ENCODE data around the gene NHLRC4.

NHLRC4 gene

DNA sequence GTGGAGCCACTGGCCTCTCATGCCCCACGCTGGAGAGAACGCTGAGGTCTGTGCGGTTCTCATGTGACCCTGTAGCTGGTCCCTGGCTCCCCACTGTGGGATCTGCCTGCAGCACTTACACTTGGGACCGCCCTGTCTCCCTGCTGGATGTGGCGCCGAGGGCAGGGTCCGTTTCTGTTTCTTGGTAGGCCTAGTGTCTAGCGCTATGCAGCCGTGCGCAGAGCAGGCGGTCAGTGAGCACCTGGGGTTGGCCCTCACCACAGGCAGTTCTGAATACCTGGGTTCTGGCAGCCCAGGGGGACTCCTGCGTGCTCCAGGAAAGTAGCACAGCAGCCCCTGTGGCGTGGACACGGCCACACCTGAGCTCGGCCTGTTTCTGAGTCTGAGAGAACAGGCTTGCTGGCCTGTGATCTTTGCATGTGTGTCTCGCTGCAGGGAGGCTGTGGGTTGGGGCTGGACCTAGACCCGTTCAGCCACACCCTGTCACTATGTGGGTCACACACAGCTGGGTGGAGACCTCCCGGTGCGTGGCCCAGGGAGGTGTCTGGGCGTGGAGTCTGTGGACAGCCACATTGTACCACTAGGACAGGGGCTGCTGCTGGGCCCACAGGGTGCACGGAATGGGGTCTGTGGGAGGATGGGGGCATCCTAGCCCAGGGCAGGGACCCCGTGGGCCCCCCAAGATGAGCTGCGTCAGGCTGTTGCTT lies 36.5 kb upstream of the NHLRC4 start:
- no peak for DNase-seq

DNA sequence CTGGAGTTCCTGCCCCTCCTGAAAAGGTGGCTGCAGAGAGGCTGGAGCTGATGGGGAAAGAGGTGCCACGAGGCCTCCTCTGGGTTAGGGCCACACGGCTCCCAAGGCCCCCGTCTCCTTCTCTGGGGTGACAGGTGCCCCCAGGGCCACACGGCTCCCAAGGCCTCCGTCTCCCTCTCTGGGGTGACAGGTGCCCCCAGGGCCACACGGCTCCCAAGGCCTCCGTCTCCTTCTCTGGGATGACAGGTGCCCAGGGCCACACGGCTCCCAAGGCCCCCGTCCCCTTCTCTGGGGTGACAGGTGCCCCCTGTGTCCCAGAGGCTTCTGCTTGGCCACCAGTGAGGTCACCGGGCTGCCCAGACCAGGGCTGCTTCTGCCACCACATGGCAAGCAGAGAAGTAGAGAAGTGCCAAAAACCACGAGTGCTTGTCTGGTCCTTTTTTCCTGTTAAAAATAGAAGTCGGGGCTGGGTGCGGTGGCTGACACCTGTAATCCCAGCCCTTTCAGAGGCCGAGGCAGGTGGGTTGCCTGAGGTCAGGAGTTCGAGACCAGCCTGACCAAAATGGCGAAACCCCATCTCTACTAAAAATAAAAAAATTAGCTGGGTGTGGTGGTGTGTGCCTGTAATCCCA lies 35.2 kb upstream of the NHLRC4 start:
- DNase-seq: no peak

DNA sequence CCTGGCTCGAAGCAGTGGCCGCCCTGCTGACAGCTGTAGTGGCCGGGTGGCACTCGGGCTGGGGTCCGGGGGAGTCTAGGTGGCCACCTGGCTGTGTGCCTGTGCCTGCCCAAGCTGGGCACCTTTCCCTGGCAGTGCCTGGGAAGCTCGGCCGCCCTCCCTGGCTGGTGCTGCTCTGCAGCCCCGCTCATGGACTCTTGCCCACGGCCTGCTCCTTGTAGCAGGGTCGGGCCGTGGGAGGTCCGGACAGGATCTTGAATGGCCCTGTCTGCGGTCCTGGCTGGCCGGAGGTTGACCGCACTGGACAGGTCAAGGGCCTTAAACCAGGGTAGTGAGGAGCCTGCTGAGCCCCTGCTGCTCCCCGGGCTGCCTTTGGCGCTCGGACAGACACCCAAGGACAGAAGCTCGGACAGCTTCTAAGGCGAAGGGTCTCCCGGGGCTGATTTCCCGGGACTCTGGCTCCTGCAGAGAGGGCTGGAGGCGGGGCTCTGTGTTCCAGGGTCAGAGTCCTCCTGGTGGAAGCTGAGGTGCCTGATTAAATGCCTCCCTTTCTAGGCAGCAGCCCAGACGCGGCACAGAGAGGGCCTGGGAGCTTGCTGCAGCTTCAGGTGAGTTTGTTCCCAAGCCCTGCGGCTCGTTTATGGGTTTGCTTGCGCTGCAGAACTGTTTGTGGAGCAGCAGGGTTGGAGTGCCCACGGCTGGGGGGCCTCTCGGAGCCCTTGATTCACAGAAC lies 33.2 kb upstream of the NHLRC4 start:
- no peak for DNase-seq

DNA sequence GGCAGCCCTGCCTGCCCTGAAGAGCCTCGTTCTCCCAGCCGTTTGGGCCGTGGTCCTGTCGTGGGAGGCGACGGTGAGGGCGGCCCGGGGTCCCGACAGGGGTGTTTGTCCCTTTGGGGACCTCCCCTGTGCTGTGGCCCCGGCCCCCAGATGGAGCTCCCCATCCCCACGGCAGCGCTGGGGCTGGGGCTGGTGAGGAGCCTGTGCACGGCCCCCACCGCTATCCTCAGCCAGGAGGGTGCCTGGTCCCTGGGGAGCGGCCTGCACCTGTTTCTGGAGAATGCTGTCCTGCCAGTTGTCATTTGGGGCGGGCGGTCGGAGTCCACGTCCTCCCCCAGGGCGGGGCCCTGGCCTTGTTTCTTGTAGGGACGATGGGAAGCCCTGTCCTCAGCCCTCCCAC lies 32.7 kb upstream of the NHLRC4 start:
- no peak for DNase-seq

DNA sequence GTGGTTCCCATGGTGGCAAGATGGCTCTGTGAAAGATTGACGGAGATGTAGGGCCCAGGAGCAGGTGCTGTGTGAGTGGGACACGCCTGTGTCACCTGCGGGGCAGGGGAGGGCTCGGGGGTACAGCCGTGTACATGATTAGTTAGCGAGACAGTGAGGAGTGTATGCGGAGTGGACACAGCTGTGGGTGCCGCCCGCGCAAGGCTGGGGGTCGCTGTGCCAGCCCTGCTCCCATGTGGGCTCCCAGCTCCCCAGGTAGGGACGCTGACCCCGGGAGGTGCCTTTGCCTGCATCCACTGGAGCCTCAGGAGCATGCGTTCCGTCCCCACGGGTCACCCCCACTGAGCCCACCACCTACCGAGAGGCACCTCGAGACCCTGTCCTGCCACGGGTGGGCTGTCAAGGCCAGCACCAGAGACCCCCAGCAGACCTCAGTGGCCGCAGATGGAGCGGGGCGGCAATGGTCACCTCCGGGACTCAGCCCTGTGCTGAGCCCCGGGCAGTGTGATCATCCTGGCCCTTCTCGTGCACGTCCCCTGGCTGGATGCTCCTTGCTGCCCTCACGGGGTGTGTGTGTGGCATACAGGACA lies 31.9 kb upstream of the NHLRC4 start:
- DNase-seq: no peak

DNA sequence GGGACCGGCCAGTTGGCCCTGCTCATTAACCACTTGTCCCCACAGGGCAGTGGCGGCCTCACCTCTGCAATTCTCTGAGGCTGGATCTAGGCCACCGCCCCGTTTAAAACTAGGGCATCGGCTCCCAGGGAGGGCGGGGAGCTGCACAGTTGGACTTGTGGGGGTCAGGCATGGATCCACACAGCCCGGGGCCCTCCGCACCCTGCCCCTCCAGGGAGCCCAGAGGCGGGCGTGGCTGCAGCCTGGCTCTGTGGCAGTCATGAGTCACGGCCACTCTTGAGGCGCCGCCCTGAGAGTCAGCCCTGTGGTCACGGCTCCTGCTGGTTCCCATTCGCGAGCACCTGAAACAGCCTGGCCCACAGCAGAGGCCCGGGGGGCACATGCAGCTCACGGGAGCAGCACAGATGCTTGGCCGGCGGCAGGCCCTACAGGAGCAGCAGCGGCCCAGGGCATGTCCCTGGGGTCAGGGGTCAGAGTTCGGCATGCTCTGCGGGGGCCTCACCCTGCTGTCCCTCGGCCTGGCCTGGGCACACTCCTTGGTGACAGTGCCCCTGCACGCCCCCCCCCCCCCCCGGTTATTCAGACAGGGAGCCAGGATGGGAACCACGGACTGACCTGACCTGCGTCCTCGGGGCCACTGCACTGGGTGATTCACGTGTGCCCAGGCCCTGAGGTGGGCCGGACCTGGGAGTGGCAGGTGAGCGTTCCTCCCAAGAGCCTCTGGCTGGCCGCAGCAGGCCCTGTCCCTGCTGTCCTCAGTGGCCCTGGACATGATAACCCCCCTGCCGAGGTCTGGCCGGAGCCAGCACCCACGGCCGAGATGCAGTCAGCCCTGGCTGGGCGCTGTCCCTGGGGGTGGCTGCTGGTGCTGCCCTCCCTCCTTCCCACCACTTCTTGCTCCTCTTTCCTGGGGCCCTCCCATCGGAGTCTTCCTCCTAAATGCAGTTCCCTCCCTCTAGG lies 31.1 kb upstream of the NHLRC4 start:
- no peak for DNase-seq

DNA sequence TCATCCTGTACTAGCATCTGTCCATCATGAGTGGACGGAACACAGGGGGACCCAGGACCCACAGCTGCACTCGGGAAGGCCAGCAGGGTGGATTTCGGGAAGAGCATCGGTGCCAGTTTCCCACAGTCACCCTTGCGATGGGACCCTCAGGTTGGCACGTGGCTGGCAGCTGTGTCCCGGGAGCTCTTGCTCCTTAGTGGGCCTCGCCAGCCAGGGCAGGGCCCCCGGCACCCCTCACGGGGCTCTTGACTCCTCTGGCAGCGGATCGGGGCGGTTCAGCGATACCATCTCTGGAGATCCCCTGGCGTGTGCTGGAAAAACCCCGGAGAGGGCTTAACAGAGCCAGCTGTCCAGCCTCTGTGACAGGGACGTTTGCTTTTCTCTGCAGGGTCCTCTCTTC lies 30.1 kb upstream of the NHLRC4 start:
- no peak for DNase-seq

DNA sequence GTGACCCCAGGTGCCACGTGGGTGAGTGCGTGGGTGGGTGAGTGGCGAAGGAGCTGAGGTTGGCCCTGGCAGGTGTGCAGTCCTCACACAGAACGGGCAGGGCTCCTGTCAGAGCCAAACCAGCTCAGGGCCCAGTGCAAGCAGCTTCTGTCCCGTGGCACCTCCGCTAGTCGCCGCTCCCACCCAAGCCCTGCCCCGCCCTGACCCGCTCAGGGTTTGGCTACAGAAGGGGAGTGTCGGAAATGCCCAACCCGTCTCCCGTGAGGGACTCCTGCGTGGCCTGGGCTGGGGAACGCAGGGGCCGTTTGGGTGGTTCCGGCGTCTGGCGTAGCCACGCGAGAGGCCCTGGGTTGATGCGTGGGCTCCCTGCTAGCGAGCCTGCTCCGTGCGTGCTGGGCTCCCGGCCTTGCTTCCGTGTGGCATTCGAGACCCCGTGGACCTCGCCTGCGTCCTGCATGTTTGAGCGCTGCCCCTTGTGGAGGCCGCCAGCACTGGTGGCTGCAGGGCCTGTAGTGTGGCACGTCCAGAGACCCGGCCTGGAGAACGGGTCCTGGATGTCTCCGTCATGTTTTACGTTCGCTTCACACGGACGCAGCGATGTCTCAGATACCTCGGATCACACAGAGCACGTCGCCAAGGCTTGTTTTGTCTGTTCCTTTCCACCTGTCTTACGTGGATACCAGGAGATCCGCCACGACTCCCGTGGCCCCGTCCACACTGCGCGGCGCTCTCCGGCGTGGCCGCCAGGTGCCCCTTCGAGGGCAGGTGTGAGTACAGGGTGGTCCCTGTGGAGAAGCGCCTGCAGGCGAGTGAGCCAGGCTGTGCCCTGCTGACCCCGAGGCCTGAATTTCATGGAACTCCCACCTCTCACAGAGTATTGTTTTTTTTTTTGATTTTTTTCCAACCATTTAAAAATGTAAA lies 29.1 kb upstream of the NHLRC4 start:
- DNase-seq: no peak

DNA sequence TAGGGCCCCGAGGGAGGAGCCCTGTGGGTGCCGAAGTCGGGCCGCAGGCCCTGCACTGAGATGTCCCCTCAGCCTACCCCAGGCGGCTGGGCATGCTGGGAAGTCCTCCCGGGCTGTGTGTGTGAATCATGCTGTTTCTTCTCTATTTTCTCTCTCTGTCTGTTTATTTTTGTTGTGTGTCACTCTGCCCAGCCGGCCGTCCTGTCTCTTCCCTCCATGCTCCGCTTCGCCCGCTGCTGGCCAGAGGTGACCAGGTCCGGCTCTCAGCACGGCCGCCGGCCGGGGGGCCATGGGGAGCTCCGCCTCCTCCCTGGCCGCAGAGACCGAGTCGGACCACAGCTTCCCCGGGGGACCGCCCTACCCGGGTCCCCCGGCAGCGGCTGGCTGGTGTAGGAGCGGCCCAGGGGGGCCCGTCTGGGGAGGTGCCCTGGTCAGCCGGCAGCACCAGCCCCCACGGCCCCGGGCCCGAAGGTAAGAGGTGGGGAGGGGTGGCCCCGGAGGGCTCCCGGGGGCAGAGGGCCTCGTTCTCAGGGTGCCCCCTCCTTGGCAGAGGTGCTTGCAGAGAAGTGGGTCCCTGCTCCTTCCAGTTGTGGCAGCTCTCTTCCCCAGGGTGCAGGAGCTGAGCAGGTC lies 26.8 kb upstream of the NHLRC4 start:
- no peak for DNase-seq

DNA sequence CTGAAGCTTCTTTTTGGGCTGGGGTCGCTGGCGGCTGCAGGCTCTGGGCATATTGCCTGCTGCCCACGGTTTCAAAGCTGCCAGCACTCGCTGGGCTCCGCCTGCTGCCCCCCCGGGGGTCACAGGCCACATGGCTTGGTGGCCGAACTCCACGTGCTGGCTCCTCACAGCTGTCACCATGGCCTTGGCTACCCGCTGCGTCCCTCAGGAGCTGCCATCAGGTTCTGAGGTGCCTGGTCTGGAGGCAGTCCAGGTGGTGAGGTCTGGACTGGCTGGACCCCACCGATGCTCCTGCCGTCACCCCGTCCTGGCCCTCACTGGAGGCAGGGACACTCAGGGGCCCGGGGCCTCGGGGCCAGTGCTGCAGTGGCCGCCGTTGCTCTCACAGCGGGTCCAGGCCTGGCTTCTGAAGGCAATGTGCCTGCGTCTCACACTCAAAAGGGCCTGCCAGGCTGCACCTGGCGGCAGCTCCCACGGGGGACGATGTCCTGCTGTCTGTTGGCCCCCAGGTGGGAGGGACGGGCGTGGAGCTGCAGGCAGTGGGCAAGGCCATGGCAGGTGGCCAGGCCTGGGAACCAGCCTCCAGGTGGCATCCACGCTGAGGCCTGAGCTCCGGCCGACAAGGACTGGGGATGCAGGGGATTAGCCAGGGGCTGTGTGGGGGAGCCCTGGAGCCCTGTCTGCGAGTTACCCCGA lies 26.0 kb upstream of the NHLRC4 start:
- DNase-seq: no peak

DNA sequence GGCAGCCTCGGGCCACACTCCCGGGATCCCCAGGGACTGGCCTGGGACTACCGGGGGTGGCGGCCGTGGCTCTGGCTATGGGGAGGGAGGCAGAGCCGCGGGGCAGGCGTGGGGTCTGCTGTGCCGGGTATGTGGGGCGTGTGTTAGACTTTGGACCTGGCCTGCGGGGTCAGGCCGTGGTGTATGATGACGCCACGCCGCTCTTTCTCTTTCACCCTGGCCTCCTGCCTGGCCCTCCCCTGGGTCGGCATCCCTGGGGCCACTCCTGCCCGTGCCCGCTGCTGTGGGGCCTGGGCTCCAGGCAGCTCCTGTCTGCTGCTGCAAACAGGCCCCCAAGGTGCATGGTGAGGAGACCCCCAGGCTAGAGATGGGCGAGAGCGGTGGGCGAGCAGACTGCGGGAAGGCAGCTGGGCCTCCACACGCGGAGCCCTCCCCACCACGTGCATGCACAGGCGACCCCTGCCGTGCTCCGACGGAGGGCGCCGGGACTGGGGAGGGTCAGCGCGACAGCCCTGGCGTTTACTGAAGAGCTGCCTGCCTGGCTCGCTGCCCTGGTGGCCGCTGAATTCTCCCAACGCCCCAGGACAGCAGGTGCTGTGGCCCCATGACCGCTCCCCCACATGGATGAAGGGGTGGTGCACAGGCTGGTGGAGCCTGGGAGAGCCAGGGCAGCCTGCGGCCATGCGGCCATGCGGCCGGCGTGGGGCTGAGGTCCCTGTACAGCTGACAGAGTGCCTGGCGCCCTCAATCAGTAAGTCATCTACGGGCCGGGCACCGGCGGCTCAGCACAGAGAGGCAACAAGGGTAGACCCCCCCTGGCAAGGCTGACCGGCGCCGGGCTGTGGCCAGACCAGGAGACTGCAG lies 23.3 kb upstream of the NHLRC4 start:
- DNase-seq: no peak

DNA sequence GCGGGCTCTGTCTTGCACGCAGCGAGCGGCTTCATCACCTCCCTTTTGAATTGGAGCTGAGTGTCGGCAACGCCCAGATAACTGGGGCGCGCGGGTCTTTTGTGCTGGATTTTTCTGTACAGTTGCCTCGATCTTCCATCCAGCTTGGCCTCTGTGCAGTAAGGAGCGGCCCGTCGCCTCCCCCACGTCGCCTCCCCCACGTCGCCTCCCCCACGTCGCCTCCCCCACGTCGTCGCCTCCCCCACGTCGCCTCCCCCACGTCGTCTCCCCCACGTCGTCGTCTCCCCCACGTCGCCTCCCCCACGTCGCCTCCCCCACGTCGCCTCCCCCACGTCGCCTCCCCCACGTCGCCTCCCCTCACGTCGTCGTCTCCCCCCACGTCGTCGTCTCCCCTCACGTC lies 22.3 kb upstream of the NHLRC4 start:
- no peak for DNase-seq

DNA sequence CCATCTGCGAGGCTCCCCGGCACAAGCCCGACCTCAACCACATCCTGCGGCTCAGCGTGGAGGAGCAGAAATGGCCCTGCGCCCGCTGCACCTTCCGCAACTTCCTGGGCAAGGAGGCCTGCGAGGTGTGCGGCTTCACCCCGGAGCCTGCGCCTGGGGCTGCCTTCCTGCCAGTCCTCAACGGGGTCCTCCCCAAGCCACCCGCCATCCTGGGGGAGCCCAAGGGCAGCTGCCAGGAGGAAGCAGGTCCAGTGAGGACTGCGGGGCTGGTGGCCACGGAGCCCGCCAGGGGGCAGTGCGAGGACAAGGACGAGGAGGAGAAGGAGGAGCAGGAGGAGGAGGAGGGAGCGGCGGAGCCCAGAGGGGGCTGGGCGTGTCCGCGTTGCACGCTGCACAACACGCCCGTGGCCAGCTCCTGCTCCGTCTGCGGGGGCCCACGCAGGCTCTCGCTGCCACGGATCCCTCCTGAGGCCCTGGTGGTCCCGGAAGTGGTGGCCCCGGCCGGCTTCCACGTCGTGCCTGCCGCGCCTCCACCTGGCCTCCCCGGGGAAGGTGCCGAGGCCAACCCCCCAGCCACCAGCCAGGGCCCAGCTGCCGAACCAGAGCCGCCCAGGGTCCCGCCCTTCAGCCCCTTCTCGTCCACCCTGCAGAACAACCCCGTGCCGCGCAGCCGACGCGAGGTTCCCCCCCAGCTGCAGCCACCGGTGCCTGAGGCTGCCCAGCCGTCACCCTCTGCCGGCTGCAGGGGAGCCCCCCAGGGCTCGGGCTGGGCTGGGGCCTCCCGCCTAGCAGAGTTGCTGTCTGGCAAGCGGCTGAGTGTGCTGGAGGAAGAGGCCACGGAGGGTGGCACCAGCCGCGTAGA lies 19.7 kb upstream of the NHLRC4 start:
- DNase-seq: peak; percentile 40 to 71

DNA sequence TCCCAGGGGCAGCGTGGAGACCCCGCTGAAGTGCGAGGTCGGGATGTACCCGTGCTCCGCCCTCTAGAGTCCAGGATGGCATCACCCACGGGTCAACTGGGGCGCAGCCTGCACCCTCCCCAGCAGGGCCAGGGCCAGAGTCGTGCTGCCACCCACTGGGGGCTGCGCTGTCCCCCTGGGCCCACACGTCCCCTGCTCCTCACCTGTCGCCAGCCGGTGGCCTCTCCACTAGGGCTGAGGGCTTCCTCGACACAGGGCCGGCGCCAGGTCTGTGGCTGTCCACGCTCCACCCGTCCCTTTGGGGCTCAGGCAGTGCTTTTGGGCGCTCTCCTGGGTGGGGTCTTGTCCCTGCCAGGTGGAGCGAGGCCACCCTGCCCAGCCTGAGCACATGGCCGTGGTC lies 18.2 kb upstream of the NHLRC4 start:
- no peak for DNase-seq

DNA sequence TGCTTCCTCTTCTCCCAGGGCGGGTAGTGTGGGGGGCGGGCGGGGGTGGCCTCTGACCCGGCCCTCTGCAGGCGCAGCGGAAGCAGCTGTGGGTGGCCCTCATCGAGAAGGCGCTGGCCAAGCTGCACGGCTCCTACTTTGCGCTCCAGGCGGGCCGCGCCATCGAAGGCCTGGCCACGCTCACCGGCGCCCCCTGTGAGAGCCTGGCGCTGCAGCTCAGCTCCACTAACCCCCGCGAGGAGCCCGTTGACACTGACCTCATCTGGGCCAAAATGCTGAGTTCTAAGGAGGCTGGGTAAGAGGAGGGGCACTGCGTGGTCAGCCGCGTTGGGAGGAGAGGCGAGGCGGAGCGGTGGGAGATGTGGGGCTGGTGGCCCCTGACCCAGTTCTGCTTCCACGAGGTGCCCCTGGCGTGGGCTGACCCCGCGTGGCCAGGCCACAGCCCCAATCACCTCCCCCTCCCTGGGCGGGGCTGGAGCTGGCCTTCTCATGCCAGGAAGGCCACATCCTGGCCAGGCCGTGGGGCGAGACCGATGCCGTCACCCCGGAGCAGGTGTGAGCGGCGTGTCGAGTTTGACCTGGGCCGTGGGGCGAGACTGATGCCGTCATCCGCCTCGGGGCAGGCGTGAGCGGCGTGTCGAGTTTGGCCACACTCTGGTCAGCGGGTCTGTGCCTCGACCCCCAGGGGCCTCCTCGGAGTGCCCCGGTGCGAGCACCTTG lies 17.1 kb upstream of the NHLRC4 start:
- DNase-seq: no peak

DNA sequence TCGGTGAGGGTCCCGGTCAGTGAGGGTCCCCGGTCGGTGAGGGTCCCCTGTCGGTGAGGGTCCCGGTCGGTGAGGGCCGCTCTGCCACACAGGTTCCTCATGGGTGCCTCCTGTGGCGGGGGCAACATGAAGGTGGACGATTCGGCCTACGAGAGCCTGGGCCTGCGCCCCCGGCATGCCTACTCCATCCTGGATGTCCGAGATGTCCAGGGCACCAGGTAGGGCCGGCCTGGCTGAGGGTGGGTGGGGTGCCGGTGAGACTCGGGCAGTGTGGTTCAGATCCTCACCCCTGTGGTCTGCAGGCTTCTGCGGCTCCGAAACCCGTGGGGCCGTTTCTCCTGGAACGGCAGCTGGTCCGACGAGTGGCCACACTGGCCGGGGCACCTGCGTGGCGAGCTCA lies 15.6 kb upstream of the NHLRC4 start:
- no peak for DNase-seq

DNA sequence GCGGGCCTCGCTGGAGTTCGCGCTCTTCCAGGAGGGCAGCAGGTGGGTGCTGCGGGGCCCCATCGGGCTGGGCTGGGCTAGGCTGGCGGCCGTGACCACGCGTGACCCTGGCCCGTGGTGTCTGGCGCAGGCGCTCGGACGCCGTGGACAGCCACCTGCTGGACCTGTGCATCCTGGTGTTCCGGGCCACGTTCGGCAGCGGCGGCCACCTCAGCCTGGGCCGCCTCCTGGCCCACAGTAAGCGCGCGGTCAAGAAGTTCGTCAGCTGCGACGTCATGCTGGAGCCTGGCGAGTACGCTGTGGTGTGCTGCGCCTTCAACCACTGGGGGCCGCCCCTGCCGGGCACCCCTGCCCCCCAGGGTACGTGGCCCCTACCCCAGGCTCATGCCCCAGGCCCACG lies 14.6 kb upstream of the NHLRC4 start:
- DNase-seq: no peak

Data from inflammatory macrophage (primary cell).